Astrocyte of the spinal cord (primary cell): Measurements from ENCODE around the gene CALCOCO1.

Experiments
- DNase-seq: peaks from one replicate; pipeline ENCODE4 v3.0.0; 2011; ENCODE audit warnings: low read depth, low spot score
- H3K4me3 ChIP-seq: 2 replicates; pipeline ENCODE4 v1.5.1; 2011; ENCODE audit warnings: low read depth, mild to moderate bottlenecking, low read length, moderate library complexity
- in situ Hi-C: cut with HindIII; loops from 2 replicates; pipeline ENCODE4 v1.10.0; 2017; ENCODE audit warnings: low sequenced_read_pairs
- TF ChIP-seq, protein P1 (sequence below): IDR thresholded peaks from 2 replicates; pipeline ENCODE4 v1.5.1; 2012; ENCODE audit warnings: low read depth, mild to moderate bottlenecking, low read length, inconsistent platforms

The CALCOCO1 gene

DNA sequence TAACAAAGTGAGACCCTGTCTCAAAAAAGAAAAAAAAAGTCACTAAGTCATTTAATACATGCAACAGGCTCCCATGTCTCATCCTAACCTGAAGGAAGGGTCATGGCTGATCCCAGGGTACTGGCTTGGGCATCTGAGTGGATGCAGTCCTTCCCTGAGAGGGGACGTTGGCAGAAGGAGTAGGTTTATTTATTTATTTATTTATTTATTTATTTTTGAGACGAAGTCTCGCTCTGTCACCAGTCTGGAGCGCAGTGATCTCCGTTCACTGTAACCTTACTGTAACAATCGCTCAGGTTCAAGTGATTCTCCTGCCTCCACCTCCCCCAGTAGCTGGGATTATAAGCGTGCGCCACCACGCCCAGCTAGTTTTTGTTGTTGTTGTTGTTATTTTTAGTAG, 7.2 kb upstream of the CALCOCO1 start:
- H3K4me3 ChIP-seq, result no peak overlapping the region
- TF ChIP-seq, protein P1, sequence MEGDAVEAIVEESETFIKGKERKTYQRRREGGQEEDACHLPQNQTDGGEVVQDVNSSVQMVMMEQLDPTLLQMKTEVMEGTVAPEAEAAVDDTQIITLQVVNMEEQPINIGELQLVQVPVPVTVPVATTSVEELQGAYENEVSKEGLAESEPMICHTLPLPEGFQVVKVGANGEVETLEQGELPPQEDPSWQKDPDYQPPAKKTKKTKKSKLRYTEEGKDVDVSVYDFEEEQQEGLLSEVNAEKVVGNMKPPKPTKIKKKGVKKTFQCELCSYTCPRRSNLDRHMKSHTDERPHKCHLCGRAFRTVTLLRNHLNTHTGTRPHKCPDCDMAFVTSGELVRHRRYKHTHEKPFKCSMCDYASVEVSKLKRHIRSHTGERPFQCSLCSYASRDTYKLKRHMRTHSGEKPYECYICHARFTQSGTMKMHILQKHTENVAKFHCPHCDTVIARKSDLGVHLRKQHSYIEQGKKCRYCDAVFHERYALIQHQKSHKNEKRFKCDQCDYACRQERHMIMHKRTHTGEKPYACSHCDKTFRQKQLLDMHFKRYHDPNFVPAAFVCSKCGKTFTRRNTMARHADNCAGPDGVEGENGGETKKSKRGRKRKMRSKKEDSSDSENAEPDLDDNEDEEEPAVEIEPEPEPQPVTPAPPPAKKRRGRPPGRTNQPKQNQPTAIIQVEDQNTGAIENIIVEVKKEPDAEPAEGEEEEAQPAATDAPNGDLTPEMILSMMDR, result no peak
- in situ Hi-C loops, result no loop called here
- DNase-seq, result no peak

DNA sequence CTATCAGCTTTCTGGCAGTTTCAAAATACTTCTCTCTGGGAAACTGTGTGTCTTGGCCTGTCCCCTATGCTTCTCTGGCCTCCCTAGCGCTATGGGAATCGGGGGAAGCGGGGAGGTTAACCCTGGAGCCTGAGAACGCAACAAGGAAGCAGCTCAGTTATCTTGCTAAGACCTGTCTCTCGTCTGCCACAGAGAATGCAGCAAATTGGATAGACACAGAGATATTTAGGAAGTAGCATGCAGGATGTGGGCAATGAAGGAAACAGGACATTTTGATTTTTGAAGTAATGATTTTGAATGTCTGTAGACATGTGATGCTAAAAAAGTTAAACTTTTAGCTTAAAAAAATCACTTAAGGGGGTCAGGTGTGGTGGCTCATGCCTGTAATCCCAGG, 6.6 kb upstream of the CALCOCO1 start:
- in situ Hi-C loops, result no loop called here
- no peak for DNase-seq
- TF ChIP-seq, protein P1, result no peak
- no peak overlapping the region for H3K4me3 ChIP-seq

DNA sequence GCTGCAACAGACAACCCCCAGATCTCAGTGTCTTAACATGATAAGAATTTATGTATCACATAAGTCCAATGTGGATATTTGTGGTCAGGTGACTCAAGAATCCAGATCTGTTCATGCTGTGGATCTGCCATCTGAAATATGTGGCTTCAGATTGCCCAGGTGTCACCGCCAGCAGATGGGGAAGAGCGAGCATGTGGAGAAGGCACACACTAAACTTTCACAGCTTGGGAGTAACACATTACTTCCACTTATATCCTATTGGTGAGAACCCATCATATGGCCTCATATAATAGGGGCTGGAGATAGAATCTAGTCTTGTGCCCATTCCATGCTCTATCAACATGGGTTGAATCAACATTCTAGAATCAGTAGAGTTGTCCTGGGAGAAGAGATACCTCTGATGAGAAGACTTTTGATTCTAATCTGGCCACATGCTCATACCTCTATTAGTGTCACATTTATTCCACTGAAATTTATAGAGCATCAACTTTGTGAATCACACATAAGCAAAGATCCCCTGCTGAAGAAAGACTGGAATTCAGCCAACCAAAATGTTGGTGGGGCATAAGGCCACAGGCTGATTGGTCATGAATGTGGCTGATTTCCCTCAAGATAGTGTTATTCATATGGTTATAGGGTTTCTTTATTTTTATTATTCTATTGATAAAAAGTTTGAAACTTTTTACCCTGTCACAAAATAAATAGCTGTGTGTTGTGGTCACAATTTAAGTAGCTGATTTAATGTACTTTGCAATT, 6.0 kb upstream of the CALCOCO1 start:
- no peak overlapping the region for H3K4me3 ChIP-seq
- peak; percentile 41 for DNase-seq
- in situ Hi-C loops, result no loop called here
- TF ChIP-seq, protein P1, result no peak

DNA sequence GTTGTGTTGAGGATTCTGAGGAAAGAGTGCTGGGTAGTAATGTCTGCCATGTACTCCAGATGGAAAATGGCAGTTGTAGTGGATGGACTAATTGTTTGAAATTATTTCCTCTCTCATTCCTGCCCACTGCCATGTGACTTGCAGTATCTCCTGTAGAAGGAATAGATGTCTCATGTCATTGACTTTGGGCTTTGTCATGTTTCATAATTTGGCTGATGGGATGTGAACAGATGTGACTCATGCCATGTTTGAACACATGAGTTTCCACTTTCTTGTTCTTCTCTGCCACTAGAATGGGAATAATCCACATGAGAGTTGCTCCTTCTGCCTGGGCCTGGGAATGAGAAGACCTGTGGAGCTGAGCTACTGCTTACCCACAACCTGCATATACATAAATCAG, 2.4 kb upstream of the CALCOCO1 start:
- DNase-seq, result no peak
- in situ Hi-C loops, result no loop called here
- TF ChIP-seq, protein P1, result no peak
- no peak overlapping the region for H3K4me3 ChIP-seq

DNA sequence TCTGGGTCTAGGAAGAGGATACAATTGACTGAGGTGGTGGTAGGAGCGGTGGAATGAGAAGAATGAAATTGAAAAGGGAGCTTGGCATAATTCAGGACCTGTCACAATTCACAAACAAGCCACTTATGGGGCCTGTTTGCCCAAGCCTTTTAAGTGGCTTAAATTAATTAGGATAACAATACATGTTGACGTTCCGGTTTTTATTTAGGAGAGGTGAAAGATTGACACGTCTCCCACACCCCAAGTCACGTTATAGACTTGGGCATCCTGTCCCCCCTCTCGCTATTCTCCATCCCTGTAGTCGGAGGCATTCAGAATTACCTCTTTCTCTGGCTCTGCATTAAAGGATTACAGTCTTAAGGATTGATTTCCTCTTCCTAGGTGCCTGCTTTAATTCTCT, 954 bp upstream of the CALCOCO1 start:
- peak overlapping the region; percentile 87 for H3K4me3 ChIP-seq
- TF ChIP-seq, protein P1, result no peak
- no peak for DNase-seq
- in situ Hi-C loops, result no loop called here

DNA sequence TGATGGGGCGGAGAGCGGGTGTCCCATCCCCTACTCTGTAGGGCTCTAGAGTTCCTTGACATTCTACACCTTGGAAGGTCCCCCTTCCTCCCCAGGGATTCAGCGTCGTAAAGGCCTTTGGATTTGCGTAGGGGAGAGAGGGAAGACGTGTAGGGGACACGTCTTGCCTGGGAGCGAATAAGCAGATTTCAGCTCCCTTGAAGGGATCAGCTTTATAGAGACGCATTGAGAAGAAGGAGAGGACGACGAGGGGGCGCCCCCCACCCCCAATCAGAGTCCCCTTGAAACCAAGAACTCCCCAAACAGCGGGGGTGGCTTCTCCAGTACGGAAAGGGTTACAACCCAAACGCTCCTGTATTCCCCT, 324 bp downstream of the CALCOCO1 start:
- peak; percentile 36 for DNase-seq
- in situ Hi-C loops, result no loop called here
- peak overlapping the region; percentile 87 for H3K4me3 ChIP-seq
- TF ChIP-seq, protein P1, result no peak
